Upper lobe of left lung (tissue), 4 donors: ENCODE results near the gene CABCOCO1.

Source experiments
- CTCF ChIP-seq, 6 experiments: fragments of 450-650 bp in 4 of 6; fragments of 200-600 bp in 2 of 6; sonication (generic) in 2 of 6; IDR thresholded peaks; one replicate each; pipeline ENCODE4 v1.5.1; 2016 to 2019; ENCODE audit warnings: antibody characterized with exemption in 6 of 6
- POLR2A ChIP-seq, 4 donors: fragments of 450-650 bp; IDR thresholded peaks; one replicate each; pipeline ENCODE4 v1.5.1; 2016 to 2017; ENCODE audit warnings: antibody characterized with exemption in 4 of 4, mild to moderate bottlenecking in 2 of 4
- POLR2AphosphoS5 ChIP-seq, 2 donors: sonication (generic); formaldehyde crosslinking; IDR thresholded peaks; one replicate each; pipeline ENCODE4 v1.5.1; 2017; ENCODE audit warnings: antibody characterized with exemption in 2 of 2

- TF ChIP-seq POLR2A (IDR thresholded peaks at IDR 0.05), result no peak
- no peak for TF ChIP-seq CTCF (IDR thresholded peaks at IDR 0.05)
- no peak for TF ChIP-seq POLR2AphosphoS5 (IDR thresholded peaks at IDR 0.05)
Observed at GRCh38 chr10:61795551-61795950, 132.8 kb downstream of the CABCOCO1 start.
